Fibroblast of lung (primary cell): ENCODE results near the gene SPTBN5. TPM values are rescaled to one million over a fixed set of nuclear protein-coding genes. Genes with fewer than 3 reads are reported as not detected.
"Not testable (repeated sequence)": the region's sequence is repeated elsewhere in the genome, so short reads cannot be mapped to it uniquely, and the experiment has no call there.

Experiments
- DNase-seq, 2 donors: peaks; one replicate each; pipeline versions ENCODE4 v3.0.0 to v3.0.0-alpha.2; 2010; ENCODE audit warnings: low read depth in 2 of 2
- H2AFZ ChIP-seq: 2 replicates; pipeline ENCODE4 v1.5.1; 2012; ENCODE audit warnings: low read length, control low read depth, inconsistent platforms
- H3K27ac ChIP-seq: 2 replicates; pipeline ENCODE4 v1.5.1; 2011; ENCODE audit warnings: low read length, control low read depth; ENCODE audit not compliant: insufficient read depth
- H3K27me3 ChIP-seq: 2 replicates; pipeline ENCODE4 v1.5.1; 2011; ENCODE audit warnings: mild to moderate bottlenecking, low read length; ENCODE audit not compliant: control insufficient read depth, insufficient read depth
- H3K36me3 ChIP-seq: 2 replicates; pipeline ENCODE4 v1.5.1; 2011; ENCODE audit warnings: low read length; ENCODE audit not compliant: control insufficient read depth, insufficient read depth
- H3K4me1 ChIP-seq: 2 replicates; pipeline ENCODE4 v1.5.1; 2011; ENCODE audit warnings: low read length; ENCODE audit not compliant: control insufficient read depth, insufficient read depth; ENCODE audit errors: extremely low read depth
- H3K4me2 ChIP-seq: 2 replicates; pipeline ENCODE4 v1.5.1; 2011; ENCODE audit warnings: low read length, control low read depth; ENCODE audit not compliant: insufficient read depth; ENCODE audit errors: extremely low read depth
- H3K4me3 ChIP-seq, 4 experiments: fragments of 200-600 bp in 1 of 4; sonication (generic) in 1 of 4; replicated peaks in 1 of 4; 2 replicates each; pipeline ENCODE4 v1.5.1; 2011 to 2016; ENCODE audit warnings: low read length in 4 of 4, low read depth in 3 of 4, mild to moderate bottlenecking in 3 of 4, control low read depth in 2 of 4, inconsistent platforms in 1 of 4, mixed read lengths in 1 of 4; ENCODE audit not compliant: insufficient read depth in 1 of 4; ENCODE audit errors: control extremely low read depth in 1 of 4
- H3K79me2 ChIP-seq: 2 replicates; pipeline ENCODE4 v1.5.1; 2012; ENCODE audit warnings: mild to moderate bottlenecking, low read length, inconsistent platforms; ENCODE audit not compliant: control insufficient read depth, insufficient read depth
- H3K9ac ChIP-seq: 2 replicates; pipeline ENCODE4 v1.5.1; 2011; ENCODE audit warnings: mild to moderate bottlenecking, low read length, control low read depth; ENCODE audit not compliant: insufficient read depth
- H3K9me3 ChIP-seq: 2 replicates; pipeline ENCODE4 v1.5.1; 2012; ENCODE audit warnings: low read depth, low read length; ENCODE audit not compliant: control insufficient read depth, insufficient read depth
- H4K20me1 ChIP-seq: 2 replicates; pipeline ENCODE4 v1.5.1; 2011; ENCODE audit warnings: low read length; ENCODE audit not compliant: control insufficient read depth, insufficient read depth; ENCODE audit errors: extremely low read depth
- EZH2 ChIP-seq: IDR thresholded peaks from 2 replicates; pipeline ENCODE4 v1.5.1; 2012; ENCODE audit warnings: low read length, control low read depth, mild to moderate bottlenecking; ENCODE audit errors: missing control alignments
- polyA plus RNA-seq, 2 donors: library from polyadenylated mRNA; depleted of rRNA in 1 of 2; stranded (reverse) in 1 of 2; unstranded in 1 of 2; fragments of >200 nt; gene quantifications; 2 replicates each; pipeline ENCODE4 v1.2.1, GENCODE V29; 2011 to 2012; ENCODE audit warnings: missing spikeins in 1 of 2
- total RNA-seq: library from RNA; depleted of rRNA; stranded (reverse); fragments of >200 nt; gene quantifications from 2 replicates; pipeline ENCODE4 v1.2.1, GENCODE V29; 2014
- TF ChIP-seq, protein P1 (sequence below), 2 donors: IDR thresholded peaks in 1 of 2; conservative IDR thresholded peaks in 1 of 2; 1 replicate in 1 of 2; 2 replicates in 1 of 2; pipeline ENCODE4 v1.5.1; 2011 to 2012; ENCODE audit warnings: low read length in 2 of 2, control low read depth in 1 of 2, inconsistent platforms in 1 of 2, low read depth in 1 of 2, mild to moderate bottlenecking in 1 of 2

Gene SPTBN5
- total and polyA plus RNA-seq, 2 donors (not counting 1 experiment from before 2014, with no cell fraction given) = 0.43 to 0.66 TPM

- Histone ChIP-seq H4K20me1 (no peaks in the 10 kb centered on the region), H3K36me3 (no peaks in the 10 kb centered on the region), H3K79me2 (no peaks in the 10 kb centered on the region), H3K4me2 (no peak overlapping the region), H2AFZ (no peak overlapping the region), H3K9me3 (no peaks in the 10 kb centered on the region), H3K27ac (no peak overlapping the region), H3K27me3 (no peaks in the 10 kb centered on the region), H3K4me3 (no peak overlapping the region), H3K4me1 (no peaks in the 10 kb centered on the region), H3K9ac (no peak overlapping the region)
- no peak for DNase-seq
- TF ChIP-seq, protein P1, sequence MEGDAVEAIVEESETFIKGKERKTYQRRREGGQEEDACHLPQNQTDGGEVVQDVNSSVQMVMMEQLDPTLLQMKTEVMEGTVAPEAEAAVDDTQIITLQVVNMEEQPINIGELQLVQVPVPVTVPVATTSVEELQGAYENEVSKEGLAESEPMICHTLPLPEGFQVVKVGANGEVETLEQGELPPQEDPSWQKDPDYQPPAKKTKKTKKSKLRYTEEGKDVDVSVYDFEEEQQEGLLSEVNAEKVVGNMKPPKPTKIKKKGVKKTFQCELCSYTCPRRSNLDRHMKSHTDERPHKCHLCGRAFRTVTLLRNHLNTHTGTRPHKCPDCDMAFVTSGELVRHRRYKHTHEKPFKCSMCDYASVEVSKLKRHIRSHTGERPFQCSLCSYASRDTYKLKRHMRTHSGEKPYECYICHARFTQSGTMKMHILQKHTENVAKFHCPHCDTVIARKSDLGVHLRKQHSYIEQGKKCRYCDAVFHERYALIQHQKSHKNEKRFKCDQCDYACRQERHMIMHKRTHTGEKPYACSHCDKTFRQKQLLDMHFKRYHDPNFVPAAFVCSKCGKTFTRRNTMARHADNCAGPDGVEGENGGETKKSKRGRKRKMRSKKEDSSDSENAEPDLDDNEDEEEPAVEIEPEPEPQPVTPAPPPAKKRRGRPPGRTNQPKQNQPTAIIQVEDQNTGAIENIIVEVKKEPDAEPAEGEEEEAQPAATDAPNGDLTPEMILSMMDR (conservative IDR thresholded peaks at IDR 0.05 in 1 of 2, IDR thresholded peaks at IDR 0.05 in 1 of 2; ENCODE audit: low read depth in 1 of 2, low read length in 2 of 2) = no peak
- TF ChIP-seq EZH2 = no peak
These were observed 59.8 kb downstream of the SPTBN5 start for GRCh38 chr15:41834096-41834495.

DNA sequence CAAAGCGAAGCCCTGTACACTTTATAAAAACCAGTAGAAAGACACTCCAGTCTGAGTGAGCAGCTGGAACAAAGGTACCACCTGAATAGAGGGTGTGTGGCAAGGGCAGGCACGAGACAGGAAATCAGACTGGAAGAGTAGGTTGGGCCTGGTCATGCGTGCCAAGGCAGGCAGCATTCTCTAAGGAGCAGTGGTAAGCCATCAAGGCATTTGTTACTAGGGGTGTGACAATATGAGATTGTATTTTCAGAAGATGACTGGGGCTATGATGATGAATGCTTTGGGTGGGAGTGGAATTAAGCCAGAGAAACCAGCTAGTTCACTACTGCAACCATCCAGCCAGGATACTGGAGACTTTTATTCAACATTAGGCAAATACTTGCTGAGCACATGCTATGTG lies 61.0 kb downstream of the SPTBN5 start:
- H3K27ac ChIP-seq = no peak overlapping the region

GRCh38 chr15:41832208-41832607 lies 61.6 kb downstream of the SPTBN5 start:
- no peaks in the 10 kb centered on the region for H4K20me1 ChIP-seq
- no peaks in the 10 kb centered on the region for H3K36me3 ChIP-seq
- no peak overlapping the region for H3K4me2 ChIP-seq
- no peak for DNase-seq
- H3K9ac ChIP-seq = no peak overlapping the region
- H2AFZ ChIP-seq = no peak overlapping the region
- TF ChIP-seq, protein P1 (conservative IDR thresholded peaks at IDR 0.05 in 1 of 2, IDR thresholded peaks at IDR 0.05 in 1 of 2; ENCODE audit: low read depth in 1 of 2, low read length in 2 of 2) = no peak
- TF ChIP-seq EZH2 = no peak
- no peak overlapping the region for H3K27ac ChIP-seq
- H3K27me3 ChIP-seq = no peaks in the 10 kb centered on the region
- H3K9me3 ChIP-seq = no peaks in the 10 kb centered on the region
- H3K79me2 ChIP-seq = no peaks in the 10 kb centered on the region
- H3K4me1 ChIP-seq = no peaks in the 10 kb centered on the region
- H3K4me3 ChIP-seq = no peak overlapping the region

More for the DNA sequence above, 61.0 kb downstream of the SPTBN5 start:
- Histone ChIP-seq H3K36me3 (no peaks in the 10 kb centered on the region), H2AFZ (no peak overlapping the region), H4K20me1 (no peaks in the 10 kb centered on the region), H3K4me1 (no peaks in the 10 kb centered on the region), H3K9me3 (no peaks in the 10 kb centered on the region), H3K79me2 (no peaks in the 10 kb centered on the region), H3K4me2 (no peak overlapping the region), H3K27me3 (no peaks in the 10 kb centered on the region), H3K9ac (no peak overlapping the region), H3K4me3 (no peak overlapping the region)
- TF ChIP-seq, protein P1 (conservative IDR thresholded peaks at IDR 0.05 in 1 of 2, IDR thresholded peaks at IDR 0.05 in 1 of 2; ENCODE audit: low read depth in 1 of 2, low read length in 2 of 2) = no peak
- TF ChIP-seq EZH2 = no peak
- DNase-seq = no peak

- H3K36me3 ChIP-seq, H3K9me3 ChIP-seq, H4K20me1 ChIP-seq, H3K4me3 ChIP-seq, H3K4me1 ChIP-seq, H3K4me2 ChIP-seq, H3K9ac ChIP-seq, H3K27ac ChIP-seq, H3K79me2 ChIP-seq, H2AFZ ChIP-seq, H3K27me3 ChIP-seq: not testable (repeated sequence)
- DNase-seq = peak in 1 of 2 donors; percentile 13
These were observed 62.6 kb downstream of the SPTBN5 start for GRCh38 chr15:41831291-41831690.
